ENCODE measurements around the gene ZMIZ1. TPM values are rescaled to one million over a fixed set of nuclear protein-coding genes. Genes with fewer than 3 reads are reported as not detected.
A peak's percentile ranks its signal among the peaks of the same experiment; 100 is the strongest.

Gene ZMIZ1
- total and polyA plus RNA-seq, 5 donors: 38.0 to 83.1 (median 71.1) TPM

DNA sequence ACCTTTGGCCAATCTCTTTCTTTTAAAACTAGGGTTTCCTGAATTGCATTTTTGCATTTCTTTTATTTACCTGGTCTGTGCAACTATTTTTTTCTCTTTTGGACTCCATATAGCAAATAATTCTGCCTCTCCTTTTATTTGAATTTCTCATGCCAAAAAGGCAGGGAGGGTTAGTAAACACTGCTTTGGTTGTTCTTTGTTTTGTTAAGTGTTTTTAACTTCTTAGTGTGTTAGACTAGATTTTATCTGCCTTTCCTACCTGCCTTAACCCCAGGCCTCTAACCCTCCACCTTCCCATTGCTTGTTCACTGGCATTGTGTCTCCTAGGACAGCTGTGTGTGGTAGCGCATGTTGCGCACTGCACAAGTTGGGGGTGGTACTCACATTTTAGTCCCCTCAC is 18.1 kb downstream of the ZMIZ1 start:
- Histone ChIP-seq H3K27me3 (ENCODE audit: control insufficient read depth, insufficient read depth) (no peaks in the 10 kb centered on the region), H3K27ac (ENCODE audit: low read length) (no peak overlapping the region), H3K4me3 (ENCODE audit: low read length) (no peak overlapping the region), H3K9me3 (ENCODE audit: control insufficient read depth, low read length) (no peaks in the 10 kb centered on the region), H3K4me1 (ENCODE audit: control insufficient read depth, insufficient read depth, low read length) (peaks cover 71% of the 10 kb centered on the region)
- no peak for ATAC-seq
- DNase-seq: no peak
- WGBS: 98% methylated on average over 2 of the region's 2 CpGs
- intact Hi-C loops (cut with DNase I): no loop called here

DNA sequence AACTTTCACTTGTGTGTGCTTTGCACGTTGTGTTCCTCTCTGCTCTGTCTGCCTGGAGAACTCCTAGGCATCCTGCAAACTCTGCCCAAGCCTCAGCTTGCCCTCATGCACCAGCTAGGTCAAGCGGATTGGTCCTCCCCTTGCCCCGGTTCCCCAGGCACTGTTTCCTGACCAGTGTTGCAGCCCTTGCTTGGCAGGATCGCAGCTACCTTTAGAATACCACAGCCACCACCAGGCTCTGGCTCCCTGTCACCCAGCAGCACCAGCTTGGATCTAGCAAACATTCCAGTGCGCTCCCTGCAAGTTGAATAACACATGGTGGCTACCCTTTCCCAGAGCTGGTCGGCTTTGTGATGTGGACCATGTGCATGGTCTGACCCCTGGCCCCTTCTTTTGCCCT is 19.0 kb downstream of the ZMIZ1 start:
- 60% methylated on average over 6 of the region's 6 CpGs for WGBS
- H3K9me3 ChIP-seq (ENCODE audit: control insufficient read depth, low read length): no peaks in the 10 kb centered on the region
- ATAC-seq (no peak), DNase-seq (no peak)
- peak overlapping the region; percentile 1 for H3K27ac ChIP-seq (ENCODE audit: low read length)
- H3K4me1 ChIP-seq (ENCODE audit: control insufficient read depth, insufficient read depth, low read length): peaks cover 62% of the 10 kb centered on the region
- H3K27me3 ChIP-seq (ENCODE audit: control insufficient read depth, insufficient read depth): no peaks in the 10 kb centered on the region
- H3K4me3 ChIP-seq (ENCODE audit: low read length): no peak overlapping the region
- intact Hi-C loops (cut with DNase I): no loop called here

GRCh38 chr10:79088176-79088575 is 19.4 kb downstream of the ZMIZ1 start:
- DNase-seq: no peak

DNA sequence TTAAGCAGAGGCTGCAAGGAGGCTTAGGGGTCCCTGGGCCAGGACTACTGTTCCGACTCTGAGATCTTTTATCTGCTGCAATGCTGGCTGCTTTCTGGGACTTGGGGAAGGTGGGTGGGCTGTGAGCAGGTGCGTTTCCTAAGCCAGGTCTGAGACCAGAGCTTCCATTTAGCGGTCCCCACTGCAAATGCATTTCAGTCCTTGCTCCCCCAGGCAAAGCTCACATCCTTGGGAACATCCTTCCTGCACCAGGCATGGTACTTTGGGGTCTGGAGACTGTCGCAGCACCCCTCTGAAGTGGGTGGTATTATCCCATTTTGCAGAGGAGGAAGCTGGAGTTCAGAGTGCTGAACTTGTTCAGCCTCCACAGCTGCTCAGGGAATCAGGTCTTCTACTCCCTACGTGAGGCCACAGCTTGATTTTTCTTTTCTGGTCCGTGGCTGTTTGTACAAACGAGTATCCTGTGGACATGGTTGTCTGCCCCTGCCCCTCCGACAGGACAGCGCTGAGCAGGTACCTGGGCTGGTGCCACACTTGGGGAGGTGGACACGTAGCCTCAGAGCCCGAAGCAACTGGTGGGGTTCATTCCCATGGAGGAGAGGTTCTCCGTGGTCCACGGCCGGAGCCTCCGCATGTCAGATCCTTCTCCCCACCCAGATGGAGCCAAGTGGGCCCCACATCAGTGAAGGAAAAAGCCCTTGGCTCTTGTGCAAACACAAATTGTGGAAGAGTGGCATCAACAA is 20.0 kb downstream of the ZMIZ1 start:
- DNase-seq: no peak
- peak overlapping the region; percentile 13 for H3K27ac ChIP-seq (ENCODE audit: low read length)
- no peaks in the 10 kb centered on the region for H3K9me3 ChIP-seq (ENCODE audit: control insufficient read depth, low read length)
- no peak for ATAC-seq
- intact Hi-C loops (cut with DNase I): no loop called here
- no peak overlapping the region for H3K4me3 ChIP-seq (ENCODE audit: low read length)
- 78% methylated on average over 15 of the region's 15 CpGs for WGBS
- peaks cover 57% of the 10 kb centered on the region for H3K4me1 ChIP-seq (ENCODE audit: control insufficient read depth, insufficient read depth, low read length)
- H3K27me3 ChIP-seq (ENCODE audit: control insufficient read depth, insufficient read depth): no peaks in the 10 kb centered on the region

More at GRCh38 chr10:79088176-79088575, 19.4 kb downstream of the ZMIZ1 start:
- Histone ChIP-seq H3K27me3 (ENCODE audit: control insufficient read depth, insufficient read depth) (no peaks in the 10 kb centered on the region), H3K4me1 (ENCODE audit: control insufficient read depth, insufficient read depth, low read length) (peaks cover 59% of the 10 kb centered on the region), H3K4me3 (ENCODE audit: low read length) (no peak overlapping the region), H3K9me3 (ENCODE audit: control insufficient read depth, low read length) (no peaks in the 10 kb centered on the region), H3K27ac (ENCODE audit: low read length) (peak overlapping the region; percentile 1)
- 62% methylated on average over 8 of the region's 8 CpGs for WGBS
- intact Hi-C loops (cut with DNase I): no loop called here
- no peak for ATAC-seq

DNA sequence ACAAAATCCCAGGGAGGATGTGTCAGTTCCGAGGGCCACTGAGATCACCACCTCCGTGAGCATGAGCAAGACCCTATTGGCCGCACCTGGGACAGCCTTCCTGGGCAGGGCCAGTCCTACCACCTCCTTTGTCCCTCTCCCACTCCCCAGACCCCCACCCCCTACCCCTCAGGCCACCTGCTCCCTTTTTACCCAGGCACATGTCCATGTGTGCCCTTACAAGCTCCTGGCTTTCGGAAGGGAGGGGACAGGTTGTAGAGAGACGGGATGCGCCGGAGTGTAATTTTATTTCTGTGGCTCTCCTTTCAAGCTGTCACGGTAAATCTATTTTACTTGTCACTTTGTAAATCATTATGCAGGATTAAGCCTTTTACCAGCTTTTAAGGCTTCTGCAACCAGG is 20.9 kb downstream of the ZMIZ1 start:
- no peak for ATAC-seq
- WGBS: 82% methylated on average over 8 of the region's 8 CpGs
- DNase-seq: no peak
- Histone ChIP-seq H3K27me3 (ENCODE audit: control insufficient read depth, insufficient read depth) (no peaks in the 10 kb centered on the region), H3K4me1 (ENCODE audit: control insufficient read depth, insufficient read depth, low read length) (peaks cover 57% of the 10 kb centered on the region), H3K4me3 (ENCODE audit: low read length) (no peak overlapping the region), H3K27ac (ENCODE audit: low read length) (no peak overlapping the region), H3K9me3 (ENCODE audit: control insufficient read depth, low read length) (no peaks in the 10 kb centered on the region)
- intact Hi-C loops (cut with DNase I): no loop called here

GRCh38 chr10:79090134-79090803 is 21.5 kb downstream of the ZMIZ1 start:
- no peak for DNase-seq
- peaks cover 56% of the 10 kb centered on the region for H3K4me1 ChIP-seq (ENCODE audit: control insufficient read depth, insufficient read depth, low read length)
- intact Hi-C loops (cut with DNase I): no loop called here
- H3K27ac ChIP-seq (ENCODE audit: low read length): no peak overlapping the region
- ATAC-seq: peak; percentile 17 to 22
- no peaks in the 10 kb centered on the region for H3K27me3 ChIP-seq (ENCODE audit: control insufficient read depth, insufficient read depth)
- H3K9me3 ChIP-seq (ENCODE audit: control insufficient read depth, low read length): no peaks in the 10 kb centered on the region
- 13% methylated on average over 6 of the region's 6 CpGs for WGBS
- no peak overlapping the region for H3K4me3 ChIP-seq (ENCODE audit: low read length)

DNA sequence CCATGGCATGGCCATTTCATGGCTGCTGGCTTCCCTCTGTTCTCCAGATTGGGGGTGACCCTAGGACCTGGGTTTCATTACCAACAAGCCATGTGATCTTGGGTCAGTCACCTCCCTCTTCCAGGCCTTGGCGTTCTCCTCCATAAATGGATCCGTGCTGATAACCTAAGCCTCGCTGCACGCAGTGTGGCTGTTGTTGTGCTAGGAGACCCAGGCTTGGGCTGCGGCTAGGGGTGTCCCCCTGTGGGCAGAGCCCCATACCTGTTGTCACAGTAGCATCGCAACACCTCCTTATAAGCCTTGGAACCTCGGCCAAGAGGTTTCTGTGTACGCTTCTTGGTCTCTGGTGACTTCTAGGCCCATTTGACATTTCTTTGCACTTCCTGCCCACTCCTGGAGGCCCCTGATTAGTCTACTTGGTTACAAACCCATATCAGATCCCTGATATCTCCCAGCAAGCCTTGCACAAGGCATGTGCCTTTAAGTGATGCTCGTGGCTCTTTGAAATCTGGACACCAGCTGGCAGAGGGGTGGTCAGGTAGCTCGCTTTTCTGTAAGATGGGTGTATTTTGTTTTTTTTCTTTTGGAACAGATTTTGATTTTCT is 23.6 kb downstream of the ZMIZ1 start:
- no peak for ATAC-seq
- peaks cover 54% of the 10 kb centered on the region for H3K4me1 ChIP-seq (ENCODE audit: control insufficient read depth, insufficient read depth, low read length)

GRCh38 chr10:79093658-79094411 is 25.1 kb downstream of the ZMIZ1 start:
- 16% methylated on average over 24 of the region's 24 CpGs for WGBS
- ATAC-seq (peak; percentile 53 to 87), DNase-seq (peak in 2 of 3 donors; percentile 78 to 79)
- Histone ChIP-seq H3K27me3 (ENCODE audit: control insufficient read depth, insufficient read depth) (no peaks in the 10 kb centered on the region), H3K9me3 (ENCODE audit: control insufficient read depth, low read length) (no peaks in the 10 kb centered on the region), H3K4me3 (ENCODE audit: low read length) (no peak overlapping the region), H3K27ac (ENCODE audit: low read length) (peak overlapping the region; percentile 89), H3K4me1 (ENCODE audit: control insufficient read depth, insufficient read depth, low read length) (peaks cover 52% of the 10 kb centered on the region)
- intact Hi-C loops (cut with DNase I): no loop called here

More for the DNA sequence above, 23.6 kb downstream of the ZMIZ1 start:
- intact Hi-C loops (cut with DNase I): no loop called here
- Histone ChIP-seq H3K9me3 (ENCODE audit: control insufficient read depth, low read length) (no peaks in the 10 kb centered on the region), H3K4me3 (ENCODE audit: low read length) (no peak overlapping the region), H3K27me3 (ENCODE audit: control insufficient read depth, insufficient read depth) (no peaks in the 10 kb centered on the region), H3K27ac (ENCODE audit: low read length) (peak overlapping the region; percentile 22)
- no peak for DNase-seq
- 74% methylated on average over 10 of the region's 10 CpGs for WGBS

GRCh38 chr10:79094412-79095175 is 25.8 kb downstream of the ZMIZ1 start:
- DNase-seq (no peak), ATAC-seq (no peak)
- intact Hi-C loops (cut with DNase I): no loop called here
- WGBS: 68% methylated on average over 12 of the region's 12 CpGs
- Histone ChIP-seq H3K4me3 (ENCODE audit: low read length) (no peak overlapping the region), H3K27ac (ENCODE audit: low read length) (peak overlapping the region; percentile 89), H3K4me1 (ENCODE audit: control insufficient read depth, insufficient read depth, low read length) (peaks cover 50% of the 10 kb centered on the region), H3K27me3 (ENCODE audit: control insufficient read depth, insufficient read depth) (no peaks in the 10 kb centered on the region), H3K9me3 (ENCODE audit: control insufficient read depth, low read length) (no peaks in the 10 kb centered on the region)

GRCh38 chr10:79095316-79095715 is 26.6 kb downstream of the ZMIZ1 start:
- no peak for ATAC-seq
- H3K4me1 ChIP-seq (ENCODE audit: control insufficient read depth, insufficient read depth, low read length): peaks cover 45% of the 10 kb centered on the region
- H3K9me3 ChIP-seq (ENCODE audit: control insufficient read depth, low read length): no peaks in the 10 kb centered on the region
- H3K27ac ChIP-seq (ENCODE audit: low read length): peak overlapping the region; percentile 4
- no peak for DNase-seq
- H3K27me3 ChIP-seq (ENCODE audit: control insufficient read depth, insufficient read depth): no peaks in the 10 kb centered on the region
- no peak overlapping the region for H3K4me3 ChIP-seq (ENCODE audit: low read length)
- 85% methylated on average over 11 of the region's 11 CpGs for WGBS
- intact Hi-C loops (cut with DNase I): no loop called here
